ENCODE data around the gene IZUMO2.

DNA sequence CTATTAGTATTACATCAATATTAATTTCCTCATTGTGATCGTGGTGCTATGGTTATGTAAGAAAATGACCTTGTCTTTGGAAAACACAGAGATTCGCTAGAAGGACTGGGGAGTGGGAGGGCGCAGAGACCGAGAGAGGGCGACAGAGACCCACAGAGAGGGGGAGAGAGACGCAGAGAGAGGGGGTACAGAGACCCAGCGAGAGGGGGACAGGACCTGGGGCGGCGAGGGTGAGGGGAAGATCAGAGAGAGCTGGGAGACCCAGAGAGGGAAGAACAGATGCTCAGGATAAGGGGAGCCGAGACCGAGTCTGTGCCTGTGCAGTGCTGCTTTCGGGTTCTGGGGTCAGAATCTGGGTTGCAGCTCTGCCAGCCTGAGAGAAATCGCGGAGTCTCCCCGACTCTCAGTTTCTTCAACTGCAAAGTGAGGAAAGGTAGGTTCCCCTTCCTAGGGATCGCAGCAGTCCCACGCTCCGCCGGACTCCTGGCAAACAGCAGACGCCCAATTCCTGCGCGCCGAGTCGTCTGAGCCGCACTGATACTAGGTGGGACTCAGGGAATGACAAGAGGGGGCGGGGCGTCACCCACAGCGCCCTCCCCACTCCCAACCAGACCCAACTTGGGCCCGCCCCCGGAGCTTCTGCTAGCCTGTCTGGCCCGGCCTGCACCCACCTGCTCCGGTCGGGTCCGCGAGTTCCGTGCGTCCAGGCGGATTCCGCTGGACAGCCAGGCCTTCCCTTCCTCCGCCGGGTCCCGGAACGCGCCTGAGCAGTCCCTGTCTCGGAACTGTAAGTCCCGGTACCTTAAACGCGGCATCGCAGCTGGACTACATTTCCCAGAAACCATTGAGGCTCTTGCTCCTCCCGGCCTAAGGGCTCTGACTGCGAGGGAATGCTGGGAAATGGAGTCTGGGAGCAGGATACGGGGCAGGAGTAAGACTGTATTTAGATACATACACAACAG, 15.3 kb downstream of the IZUMO2 start:
- TF ChIP-seq POLR2A (IDR thresholded peaks at IDR 0.05): no peak
- TF ChIP-seq, protein P1, sequence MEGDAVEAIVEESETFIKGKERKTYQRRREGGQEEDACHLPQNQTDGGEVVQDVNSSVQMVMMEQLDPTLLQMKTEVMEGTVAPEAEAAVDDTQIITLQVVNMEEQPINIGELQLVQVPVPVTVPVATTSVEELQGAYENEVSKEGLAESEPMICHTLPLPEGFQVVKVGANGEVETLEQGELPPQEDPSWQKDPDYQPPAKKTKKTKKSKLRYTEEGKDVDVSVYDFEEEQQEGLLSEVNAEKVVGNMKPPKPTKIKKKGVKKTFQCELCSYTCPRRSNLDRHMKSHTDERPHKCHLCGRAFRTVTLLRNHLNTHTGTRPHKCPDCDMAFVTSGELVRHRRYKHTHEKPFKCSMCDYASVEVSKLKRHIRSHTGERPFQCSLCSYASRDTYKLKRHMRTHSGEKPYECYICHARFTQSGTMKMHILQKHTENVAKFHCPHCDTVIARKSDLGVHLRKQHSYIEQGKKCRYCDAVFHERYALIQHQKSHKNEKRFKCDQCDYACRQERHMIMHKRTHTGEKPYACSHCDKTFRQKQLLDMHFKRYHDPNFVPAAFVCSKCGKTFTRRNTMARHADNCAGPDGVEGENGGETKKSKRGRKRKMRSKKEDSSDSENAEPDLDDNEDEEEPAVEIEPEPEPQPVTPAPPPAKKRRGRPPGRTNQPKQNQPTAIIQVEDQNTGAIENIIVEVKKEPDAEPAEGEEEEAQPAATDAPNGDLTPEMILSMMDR (IDR thresholded peaks at IDR 0.05): no peak
